ENCODE measurements around the gene SPRTN. TPM values are rescaled to one million over a fixed set of nuclear protein-coding genes. Genes with fewer than 3 reads are reported as not detected.

The SPRTN gene
- total and polyA plus RNA-seq, 2 donors (not counting 3 experiments of a cell fraction or from before 2014, with no cell fraction given): 15.4 to 16.1 TPM

GRCh38 chr1:231353086-231353485, 15.0 kb downstream of the SPRTN start:
- Histone ChIP-seq H3K9ac (replicated peaks; ENCODE audit: extremely low read depth, insufficient read depth, low read length) (no peak overlapping the region), H3K9me1 (replicated peaks; ENCODE audit: control insufficient read depth, extremely low read depth, insufficient read depth, low read length) (no peaks in the 10 kb centered on the region), H3K36me3 (ENCODE audit: control insufficient read depth in 2 of 2, extremely low read depth in 1 of 2, insufficient read depth in 2 of 2, low read length in 2 of 2) (peaks cover 0 to 6% of the 10 kb centered on the region in 2 experiments), H3K27me3 (ENCODE audit: control insufficient read depth in 2 of 2, insufficient read depth in 2 of 2, low read length in 2 of 2) (no peaks in the 10 kb centered on the region), H3K27ac (ENCODE audit: insufficient read depth, low read depth, low read length) (no peak overlapping the region), H4K20me1 (replicated peaks; ENCODE audit: control insufficient read depth, extremely low read depth, insufficient read depth, low read length) (no peaks in the 10 kb centered on the region), H3K79me2 (ENCODE audit: control insufficient read depth, insufficient read depth, low read length) (peaks cover 1% of the 10 kb centered on the region), H3K4me3 (replicated peaks in 1 of 3; ENCODE audit: insufficient read depth in 1 of 3, low read depth in 1 of 3, low read length in 3 of 3) (no peak overlapping the region), H3K4me1 (ENCODE audit: control insufficient read depth, extremely low read depth, insufficient read depth, low read length) (peaks cover 20% of the 10 kb centered on the region), H3K9me3 (replicated peaks; ENCODE audit: control insufficient read depth, insufficient read depth, low read length) (no peaks in the 10 kb centered on the region), H3K4me2 (ENCODE audit: insufficient read depth, low read length) (no peak overlapping the region), H2AFZ (ENCODE audit: low read depth, low read length) (no peak overlapping the region)
- no peak for DNase-seq (ENCODE audit: low read depth, low spot score)
- intact Hi-C loops (cut with micrococcal nuclease): no loop called here
- POLR2A ChIA-PET: no interaction called here
- no peak for TF ChIP-seq MAX (IDR thresholded peaks at IDR 0.05; ENCODE audit: insufficient read depth, insufficient read length)
- BruUV-seq (replicated peaks): no TSS peak
- dilution Hi-C loops (cut with MboI; ENCODE audit: extremely low pct_ligation_motif_present, low sequenced_read_pairs): no loop called here
- CTCF ChIA-PET: no interaction called here
- FAIRE-seq: no peak

DNA sequence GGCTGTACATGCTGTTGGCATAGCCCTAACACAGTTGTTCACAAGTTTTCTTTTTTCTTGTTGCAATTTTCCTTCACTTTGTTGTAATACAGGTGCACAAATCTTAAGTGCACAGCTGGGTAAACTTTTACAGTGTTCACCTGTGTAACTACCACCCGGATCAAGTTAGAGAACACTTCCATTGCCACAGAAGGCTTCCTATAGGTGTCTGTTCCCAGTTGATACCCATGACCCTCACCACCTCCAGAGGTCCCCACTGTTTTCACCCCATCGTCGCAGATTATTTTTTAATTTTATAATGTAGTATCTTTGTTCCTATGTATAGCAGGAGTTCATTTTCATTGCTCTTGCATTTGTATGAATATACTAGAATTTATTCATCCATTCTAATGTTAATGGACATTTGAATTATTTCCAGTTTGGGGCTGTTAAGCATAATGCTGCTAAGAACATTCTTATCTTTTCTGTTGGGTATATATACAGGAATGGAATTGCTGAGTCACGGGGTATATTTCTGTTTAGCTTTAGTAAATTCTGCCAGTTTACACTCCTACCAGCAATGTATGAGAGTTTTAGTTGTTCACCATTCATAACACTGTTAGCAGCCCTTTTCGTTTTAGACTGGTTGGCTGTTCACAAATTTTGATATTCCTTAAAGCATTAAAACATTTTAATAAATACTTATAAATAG, 16.4 kb downstream of the SPRTN start:
- Histone ChIP-seq H3K9me3 (replicated peaks; ENCODE audit: control insufficient read depth, insufficient read depth, low read length) (no peaks in the 10 kb centered on the region), H3K36me3 (ENCODE audit: control insufficient read depth in 2 of 2, extremely low read depth in 1 of 2, insufficient read depth in 2 of 2, low read length in 2 of 2) (peaks cover 0 to 4% of the 10 kb centered on the region in 2 experiments), H3K27me3 (ENCODE audit: control insufficient read depth in 2 of 2, insufficient read depth in 2 of 2, low read length in 2 of 2) (no peaks in the 10 kb centered on the region), H3K9ac (replicated peaks; ENCODE audit: extremely low read depth, insufficient read depth, low read length) (no peak overlapping the region), H4K20me1 (replicated peaks; ENCODE audit: control insufficient read depth, extremely low read depth, insufficient read depth, low read length) (no peaks in the 10 kb centered on the region), H3K27ac (ENCODE audit: insufficient read depth, low read depth, low read length) (peak overlapping the region; percentile 14), H2AFZ (ENCODE audit: low read depth, low read length) (no peak overlapping the region), H3K4me2 (ENCODE audit: insufficient read depth, low read length) (no peak overlapping the region), H3K4me3 (replicated peaks in 1 of 3; ENCODE audit: insufficient read depth in 1 of 3, low read depth in 1 of 3, low read length in 3 of 3) (no peak overlapping the region), H3K79me2 (ENCODE audit: control insufficient read depth, insufficient read depth, low read length) (no peaks in the 10 kb centered on the region), H3K4me1 (ENCODE audit: control insufficient read depth, extremely low read depth, insufficient read depth, low read length) (peaks cover 22% of the 10 kb centered on the region), H3K9me1 (replicated peaks; ENCODE audit: control insufficient read depth, extremely low read depth, insufficient read depth, low read length) (no peaks in the 10 kb centered on the region)
- BruUV-seq (replicated peaks): no TSS peak
- TF ChIP-seq EZH2 (IDR thresholded peaks at IDR 0.05; ENCODE audit: borderline replicate concordance, low read depth, low read length, severe bottlenecking): no peak
- TF ChIP-seq GATA2 (IDR thresholded peaks at IDR 0.05; ENCODE audit: insufficient read depth, insufficient read length, low read depth, low read length): no peak
- no peak for TF ChIP-seq MAX (IDR thresholded peaks at IDR 0.05; ENCODE audit: insufficient read depth, insufficient read length)
- no peak for TF ChIP-seq POLR2AphosphoS5 (IDR thresholded peaks at IDR 0.05; ENCODE audit: insufficient read depth, low read depth, low read length)
- TF ChIP-seq MYC (IDR thresholded peaks at IDR 0.05; ENCODE audit: low read depth, low read length): no peak
- no peak for TF ChIP-seq JUN (IDR thresholded peaks at IDR 0.05; ENCODE audit: borderline replicate concordance, insufficient read depth, insufficient read length, low read depth)
- no peak for TF ChIP-seq FOS (IDR thresholded peaks at IDR 0.05; ENCODE audit: borderline replicate concordance, insufficient read depth, low read length)
- TF ChIP-seq, protein P1, sequence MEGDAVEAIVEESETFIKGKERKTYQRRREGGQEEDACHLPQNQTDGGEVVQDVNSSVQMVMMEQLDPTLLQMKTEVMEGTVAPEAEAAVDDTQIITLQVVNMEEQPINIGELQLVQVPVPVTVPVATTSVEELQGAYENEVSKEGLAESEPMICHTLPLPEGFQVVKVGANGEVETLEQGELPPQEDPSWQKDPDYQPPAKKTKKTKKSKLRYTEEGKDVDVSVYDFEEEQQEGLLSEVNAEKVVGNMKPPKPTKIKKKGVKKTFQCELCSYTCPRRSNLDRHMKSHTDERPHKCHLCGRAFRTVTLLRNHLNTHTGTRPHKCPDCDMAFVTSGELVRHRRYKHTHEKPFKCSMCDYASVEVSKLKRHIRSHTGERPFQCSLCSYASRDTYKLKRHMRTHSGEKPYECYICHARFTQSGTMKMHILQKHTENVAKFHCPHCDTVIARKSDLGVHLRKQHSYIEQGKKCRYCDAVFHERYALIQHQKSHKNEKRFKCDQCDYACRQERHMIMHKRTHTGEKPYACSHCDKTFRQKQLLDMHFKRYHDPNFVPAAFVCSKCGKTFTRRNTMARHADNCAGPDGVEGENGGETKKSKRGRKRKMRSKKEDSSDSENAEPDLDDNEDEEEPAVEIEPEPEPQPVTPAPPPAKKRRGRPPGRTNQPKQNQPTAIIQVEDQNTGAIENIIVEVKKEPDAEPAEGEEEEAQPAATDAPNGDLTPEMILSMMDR (IDR thresholded peaks at IDR 0.05; ENCODE audit: extremely low read depth in 1 of 2, insufficient read depth in 1 of 2, low read depth in 1 of 2, low read length in 2 of 2): no peak
- TF ChIP-seq POLR2A (IDR thresholded peaks at IDR 0.05; ENCODE audit: low read depth, low read length): no peak
- ChIA-PET CTCF (interaction anchor here (0.9 to 1.8 kb wide), 6 partner anchors 15 to 249 kb away, joined by 3 to 8 read pairs (median 4); partner anchors contain the start of genes EXOC8 and SPRTN), POLR2A (no interaction called here)
- no peak for FAIRE-seq
- intact Hi-C loops (cut with micrococcal nuclease): no loop called here
- dilution Hi-C loops (cut with MboI; ENCODE audit: extremely low pct_ligation_motif_present, low sequenced_read_pairs): no loop called here
- DNase-seq (ENCODE audit: low read depth, low spot score): peak; percentile 43
